ENCODE results near the gene GNAT2.
A peak's percentile ranks its signal among the peaks of the same experiment; 100 is the strongest.

GNAT2 gene

GRCh38 chr1:109567877-109568672 is 51.3 kb downstream of the GNAT2 start (continued):
- no peak for TF ChIP-seq ZNF362 (tag by site-specific recombination; IDR thresholded peaks at IDR 0.05)
- TF ChIP-seq KLF16 (tag by site-specific recombination; IDR thresholded peaks at IDR 0.05) = no peak
- TF ChIP-seq PRDM10 (tag by site-specific recombination; IDR thresholded peaks at IDR 0.05) = peak; percentile 60; the same call in 1 of the 2 replicates
- TF ChIP-seq ZNF48 (tag by site-specific recombination; IDR thresholded peaks at IDR 0.05) = no peak
- TF ChIP-seq ZNF112 (tag by site-specific recombination; IDR thresholded peaks at IDR 0.05) = no peak
- no peak for TF ChIP-seq ZNF138 (tag by site-specific recombination; IDR thresholded peaks at IDR 0.05; ENCODE audit: borderline replicate concordance)
- no peak for TF ChIP-seq ZNF747 (tag by site-specific recombination; IDR thresholded peaks at IDR 0.05)
- TF ChIP-seq PRDM6 (tag by site-specific recombination; IDR thresholded peaks at IDR 0.05) = peak; percentile 52
- no peak for TF ChIP-seq ZBTB10 (tag by site-specific recombination; IDR thresholded peaks at IDR 0.05)
- TF ChIP-seq HOXC10 (CRISPR knock-in tag; IDR thresholded peaks at IDR 0.05) = no peak

- H3K4me1 ChIP-seq (ENCODE audit: control insufficient read depth, insufficient read depth, low read length) = peaks cover 21% of the 10 kb centered on the region
- no peak overlapping the region for H3K4me3 ChIP-seq (ENCODE audit: low read depth, low read length)
- H3K27ac ChIP-seq (ENCODE audit: extremely low read depth, low read depth, low read length) = no peak overlapping the region
- no peaks in the 10 kb centered on the region; a peak in 1 of 3 replicates for H3K36me3 ChIP-seq (ENCODE audit: control insufficient read depth in 2 of 2, insufficient read depth in 1 of 2, low read length in 2 of 2)
- no peak for TF ChIP-seq ZNF2 (tag by site-specific recombination; IDR thresholded peaks at IDR 0.05)
- CTCF ChIA-PET = interaction anchor here (0.6 to 0.7 kb wide), 2 partner anchors 44 to 461 kb away, joined by 4 to 6 read pairs; no protein-coding TSS in a partner anchor
- H3K9me3 ChIP-seq (ENCODE audit: control insufficient read depth, insufficient read depth, low read depth, low read length) = no peaks in the 10 kb centered on the region
- POLR2A ChIA-PET = no interaction called here
These were observed 52.4 kb downstream of the GNAT2 start for GRCh38 chr1:109566982-109567381.

GRCh38 chr1:109565241-109565640 is 54.2 kb downstream of the GNAT2 start:
- POLR2A ChIA-PET = no interaction called here
- Histone ChIP-seq H3K27ac (ENCODE audit: extremely low read depth, low read depth, low read length) (no peak overlapping the region), H3K4me1 (ENCODE audit: control insufficient read depth, insufficient read depth, low read length) (peaks cover 18% of the 10 kb centered on the region), H3K9me3 (ENCODE audit: control insufficient read depth, insufficient read depth, low read depth, low read length) (no peaks in the 10 kb centered on the region), H3K36me3 (ENCODE audit: control insufficient read depth in 2 of 2, insufficient read depth in 1 of 2, low read length in 2 of 2) (no peaks in the 10 kb centered on the region; a peak in 1 of 3 replicates), H3K4me3 (ENCODE audit: low read depth, low read length) (no peak overlapping the region)
- CTCF ChIA-PET = interaction anchor here (0.6 to 1.0 kb wide), 3 partner anchors 19 to 209 kb away, joined by 3 to 5 read pairs (median 3); no protein-coding TSS in a partner anchor
- TF ChIP-seq ZNF571 (tag by site-specific recombination; IDR thresholded peaks at IDR 0.05) (no peak), ZBTB8A (tag by site-specific recombination; IDR thresholded peaks at IDR 0.05) (no peak), ZNF561 (tag by site-specific recombination; IDR thresholded peaks at IDR 0.05; ENCODE audit: borderline replicate concordance) (no peak), ZNF843 (tag by site-specific recombination; IDR thresholded peaks at IDR 0.05) (no peak), ZBTB26 (tag by site-specific recombination; optimal IDR thresholded peaks at IDR 0.05) (no peak), BCL11B (tag by site-specific recombination; IDR thresholded peaks at IDR 0.05; ENCODE audit: low read depth) (no peak), ZNF341 (tag by site-specific recombination; IDR thresholded peaks at IDR 0.05; ENCODE audit: low read depth) (no peak), ZNF16 (tag by site-specific recombination; IDR thresholded peaks at IDR 0.05; ENCODE audit: low read depth) (no peak), YY2 (tag by site-specific recombination; IDR thresholded peaks at IDR 0.05) (no peak), ZNF555 (tag by site-specific recombination; conservative IDR thresholded peaks at IDR 0.05) (no peak), REPIN1 (tag by site-specific recombination; IDR thresholded peaks at IDR 0.05; ENCODE audit: low read depth) (no peak), ZNF707 (tag by site-specific recombination; IDR thresholded peaks at IDR 0.05) (no peak)
